ENCODE data around the gene YOD1. TPM values are rescaled to one million over a fixed set of nuclear protein-coding genes. Genes with fewer than 3 reads are reported as not detected.

YOD1 gene
- total and polyA plus RNA-seq, 2 of the 13 experiments (the other 11 are each of a cell fraction or from before 2014, with no cell fraction given), result 3.4 to 9.1 TPM

DNA sequence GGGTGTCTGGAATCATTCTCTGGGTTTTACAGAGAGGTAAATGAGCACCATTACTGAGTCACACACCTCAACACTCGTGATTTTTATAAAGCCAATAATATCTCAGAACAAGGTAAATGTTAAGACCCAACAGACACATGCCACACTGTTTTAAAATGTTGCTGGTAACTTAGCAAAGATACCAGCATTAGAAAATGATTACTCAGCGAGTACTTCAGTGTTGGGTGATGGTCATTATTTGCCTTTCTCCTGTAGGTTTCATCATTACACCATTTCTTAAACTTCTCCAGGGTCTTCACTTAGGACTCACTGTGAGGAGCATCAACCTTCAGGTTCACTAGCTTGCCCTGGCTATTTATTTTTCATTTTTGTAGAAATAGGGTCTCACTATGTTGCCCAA lies 30.8 kb upstream of the YOD1 start:
- DNase-seq (ENCODE audit: low spot score) (no peak), ATAC-seq (no peak), FAIRE-seq (no peak)
- no TSS peak for BruUV-seq (replicated peaks)
- CTCF ChIA-PET (ENCODE audit: low intra/inter-chr PET ratio, low total read pairs), result no interaction called here
- Histone ChIP-seq H3K4me2 (ENCODE audit: low read depth, low read length) (no peak overlapping the region), H3K9me3 (ENCODE audit: low read length) (no peaks in the 10 kb centered on the region), H3K27me3 (ENCODE audit: control insufficient read depth in 1 of 2, insufficient read depth in 2 of 2, low read length in 2 of 2) (no peaks in the 10 kb centered on the region), H3K4me3 (replicated peaks in 1 of 3; ENCODE audit: insufficient read depth in 1 of 3, low read depth in 2 of 3, low read length in 3 of 3) (no peak overlapping the region), H3K79me2 (ENCODE audit: insufficient read depth, low read length) (no peaks in the 10 kb centered on the region), H3K4me1 (ENCODE audit: insufficient read depth, low read length) (peaks cover 29% of the 10 kb centered on the region), H3K9ac (ENCODE audit: insufficient read depth, low read depth, low read length) (no peak overlapping the region), H3K36me3 (replicated peaks in 1 of 2; ENCODE audit: control insufficient read depth in 1 of 2, insufficient read depth in 2 of 2, low read length in 2 of 2) (no peaks in the 10 kb centered on the region), H2AFZ (ENCODE audit: low read length) (no peak overlapping the region), H3K27ac (ENCODE audit: extremely low read length, insufficient read depth, low read length) (no peak overlapping the region), H4K20me1 (ENCODE audit: insufficient read depth, low read length) (no peaks in the 10 kb centered on the region)
- in situ Hi-C loops (cut with HindIII; ENCODE audit: extremely low pct_ligation_motif_present, low pct_unique_long_range_greater_than_20kb), result no loop called here
- POLR2A ChIA-PET, result no interaction called here
- TF ChIP-seq ZNF550 (CRISPR knock-in tag; IDR thresholded peaks at IDR 0.05; ENCODE audit: borderline replicate concordance) (no peak), HOXA5 (CRISPR knock-in tag; IDR thresholded peaks at IDR 0.05) (no peak), MAFF (IDR thresholded peaks at IDR 0.05; ENCODE audit: low read depth, low read length) (peak; percentile 86), MAFK (conservative IDR thresholded peaks at IDR 0.05 in 1 of 2, IDR thresholded peaks at IDR 0.05 in 1 of 2; ENCODE audit: low read length in 2 of 2) (peak; percentile 76 to 88), KAT2B (IDR thresholded peaks at IDR 0.05; ENCODE audit: borderline replicate concordance, low read depth, low read length) (no peak)
- WGBS (ENCODE audit: low lambda C conversion rate), result 83% methylated on average over 2 of the region's 2 CpGs
- intact Hi-C loops (cut with micrococcal nuclease; ENCODE audit: unreplicated experiment), result no loop called here

DNA sequence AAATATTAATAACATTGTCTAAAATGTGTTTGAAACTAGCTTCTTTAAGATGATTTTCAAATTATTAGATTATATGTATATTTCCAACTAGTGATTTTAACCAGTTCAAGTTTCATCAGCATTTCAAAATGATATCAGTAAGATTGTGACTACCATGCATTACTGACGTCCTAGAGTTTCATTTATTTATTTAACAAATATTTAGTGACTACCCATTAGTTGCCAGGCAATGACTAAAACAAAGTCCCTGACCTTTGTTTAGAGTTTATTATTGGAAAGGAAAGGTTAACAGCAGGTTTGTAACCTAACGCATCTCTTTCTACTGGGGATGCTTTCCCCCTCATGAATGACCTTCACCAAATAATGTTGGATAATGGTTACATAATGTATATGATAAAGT lies 30.1 kb upstream of the YOD1 start:
- Histone ChIP-seq H3K9ac (ENCODE audit: insufficient read depth, low read depth, low read length) (no peak overlapping the region), H3K79me2 (ENCODE audit: insufficient read depth, low read length) (no peaks in the 10 kb centered on the region), H4K20me1 (ENCODE audit: insufficient read depth, low read length) (no peaks in the 10 kb centered on the region), H3K27me3 (ENCODE audit: control insufficient read depth in 1 of 2, insufficient read depth in 2 of 2, low read length in 2 of 2) (no peaks in the 10 kb centered on the region), H2AFZ (ENCODE audit: low read length) (no peak overlapping the region), H3K27ac (ENCODE audit: extremely low read length, insufficient read depth, low read length) (no peak overlapping the region), H3K4me1 (ENCODE audit: insufficient read depth, low read length) (peaks cover 26% of the 10 kb centered on the region), H3K9me3 (ENCODE audit: low read length) (no peaks in the 10 kb centered on the region), H3K4me3 (replicated peaks in 1 of 3; ENCODE audit: insufficient read depth in 1 of 3, low read depth in 2 of 3, low read length in 3 of 3) (no peak overlapping the region), H3K4me2 (ENCODE audit: low read depth, low read length) (no peak overlapping the region), H3K36me3 (replicated peaks in 1 of 2; ENCODE audit: control insufficient read depth in 1 of 2, insufficient read depth in 2 of 2, low read length in 2 of 2) (no peaks in the 10 kb centered on the region)
- CTCF ChIA-PET (ENCODE audit: low intra/inter-chr PET ratio, low total read pairs), result no interaction called here
- no TSS peak for BruUV-seq (replicated peaks)
- POLR2A ChIA-PET, result no interaction called here
- TF ChIP-seq ELF3 (CRISPR knock-in tag; IDR thresholded peaks at IDR 0.05) (no peak), SPEN (CRISPR knock-in tag; IDR thresholded peaks at IDR 0.05; ENCODE audit: low read depth) (no peak), KLF6 (CRISPR knock-in tag; IDR thresholded peaks at IDR 0.05) (no peak), ZNF333 (CRISPR knock-in tag; IDR thresholded peaks at IDR 0.05; ENCODE audit: borderline replicate concordance) (no peak), TCF7 (IDR thresholded peaks at IDR 0.05; ENCODE audit: low read depth) (no peak), ZNF441 (CRISPR knock-in tag; IDR thresholded peaks at IDR 0.05; ENCODE audit: borderline replicate concordance) (no peak)
- ATAC-seq (no peak), DNase-seq (ENCODE audit: low spot score) (no peak), FAIRE-seq (no peak)
- in situ Hi-C loops (cut with HindIII; ENCODE audit: extremely low pct_ligation_motif_present, low pct_unique_long_range_greater_than_20kb), result no loop called here
- WGBS (ENCODE audit: low lambda C conversion rate), result 41% methylated on average over 2 of the region's 2 CpGs
- intact Hi-C loops (cut with micrococcal nuclease; ENCODE audit: unreplicated experiment), result no loop called here
